ENCODE data around the gene WDTC1.
A peak's percentile ranks its signal among the peaks of the same experiment; 100 is the strongest.
"Not testable (repeated sequence)": the region's sequence is repeated elsewhere in the genome, so short reads cannot be mapped to it uniquely, and the experiment has no call there.

The WDTC1 gene

GRCh38 chr1:27234049-27234882 lies at the start of gene WDTC1:
Gene WDTC1 (plus strand): TSS chr1:27234632. CDS start chr1:27261055, 26,423 bp downstream.
- peak; percentile 99 for DNase-seq

- DNase-seq, result not testable (repeated sequence)
Observed at GRCh38 chr1:27184665-27185064, 49.8 kb upstream of the WDTC1 start.

- no peak for DNase-seq
Observed at GRCh38 chr1:27192039-27192529, 42.3 kb upstream of the WDTC1 start.

DNA sequence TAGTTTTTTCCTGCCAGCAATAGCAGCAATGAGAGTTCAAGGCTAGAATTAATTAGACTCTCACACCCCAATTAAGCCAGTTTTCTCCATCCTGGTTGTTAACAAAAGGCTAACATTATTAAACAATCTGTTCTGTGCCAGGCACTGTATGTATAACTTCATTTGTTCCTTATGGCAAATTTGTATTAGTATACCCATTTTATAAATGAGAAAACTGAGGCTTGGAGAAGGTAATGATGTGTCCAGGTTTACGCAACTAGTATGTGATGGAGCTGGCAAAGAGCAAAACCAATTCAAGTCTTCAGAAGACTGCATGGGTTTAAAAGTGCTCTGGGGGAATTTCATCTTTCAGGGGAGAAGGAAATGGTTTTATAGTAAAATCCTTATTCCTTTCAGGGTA lies 41.2 kb upstream of the WDTC1 start:
- no peak for DNase-seq

GRCh38 chr1:27201295-27201694 lies 33.1 kb upstream of the WDTC1 start:
- no peak for DNase-seq

- DNase-seq, result no peak
Observed at GRCh38 chr1:27203946-27204345, 30.5 kb upstream of the WDTC1 start.

GRCh38 chr1:27207238-27207637 lies 27.2 kb upstream of the WDTC1 start:
- not testable (repeated sequence) for DNase-seq

GRCh38 chr1:27208143-27208850 lies 26.1 kb upstream of the WDTC1 start:
- DNase-seq, result not testable (repeated sequence)

DNA sequence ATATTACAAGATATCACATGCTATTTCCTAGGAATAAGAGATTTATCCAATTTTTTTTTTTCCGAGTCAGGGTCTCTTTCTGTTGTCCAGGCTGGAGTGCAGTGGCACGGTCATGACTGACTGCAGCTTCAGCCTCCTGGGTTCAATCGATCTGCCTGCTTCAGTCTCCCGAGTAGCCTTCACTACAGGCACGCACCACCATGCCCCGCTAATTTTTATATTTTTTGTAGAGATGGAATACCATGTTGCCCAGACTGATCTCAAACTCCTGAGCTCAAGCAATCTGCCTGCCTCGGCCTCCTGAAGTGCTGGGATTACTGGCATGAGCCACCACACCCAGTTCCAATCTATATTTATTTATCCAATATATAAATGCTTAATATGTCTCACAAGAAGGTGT lies 18.0 kb upstream of the WDTC1 start:
- no peak for DNase-seq

DNA sequence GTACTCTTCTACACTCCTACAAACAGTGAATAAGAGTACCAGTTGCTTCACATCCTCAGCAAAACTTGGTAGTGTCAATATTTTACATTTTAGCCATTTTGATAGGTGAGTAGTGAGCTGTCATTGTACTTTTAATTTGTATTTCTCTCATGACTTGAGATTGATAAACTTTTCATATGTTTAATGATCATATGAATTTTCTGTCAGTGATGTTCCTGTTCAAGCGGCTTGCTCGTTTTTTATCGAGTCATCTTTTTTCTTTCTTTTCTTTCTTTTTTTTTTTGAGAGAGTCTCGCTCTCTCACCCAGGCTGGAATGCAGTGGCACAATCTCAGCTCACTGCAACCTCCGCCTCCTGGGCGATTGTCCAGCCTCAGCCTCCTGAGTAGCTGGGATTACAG lies 17.0 kb upstream of the WDTC1 start:
- no peak for DNase-seq

DNA sequence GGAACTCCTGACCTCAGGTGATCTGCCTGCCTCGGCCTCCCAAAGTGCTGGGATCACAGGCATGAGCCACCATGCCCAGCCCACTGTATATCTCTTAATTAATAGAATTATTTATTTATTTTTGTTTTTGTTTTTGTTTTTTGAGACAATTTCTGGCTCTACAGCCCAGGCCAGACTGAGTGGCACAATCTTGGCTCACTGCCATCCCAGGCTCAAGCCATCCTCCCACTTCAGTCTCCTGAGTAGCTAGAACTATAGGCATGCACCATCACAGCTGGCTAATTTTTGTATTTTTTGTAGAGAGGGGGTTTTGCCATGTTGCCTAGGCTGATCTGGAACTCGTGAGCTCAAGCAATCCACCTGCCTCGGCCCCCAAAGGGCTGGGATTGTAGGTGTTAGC lies 15.7 kb upstream of the WDTC1 start:
- DNase-seq, result no peak

DNA sequence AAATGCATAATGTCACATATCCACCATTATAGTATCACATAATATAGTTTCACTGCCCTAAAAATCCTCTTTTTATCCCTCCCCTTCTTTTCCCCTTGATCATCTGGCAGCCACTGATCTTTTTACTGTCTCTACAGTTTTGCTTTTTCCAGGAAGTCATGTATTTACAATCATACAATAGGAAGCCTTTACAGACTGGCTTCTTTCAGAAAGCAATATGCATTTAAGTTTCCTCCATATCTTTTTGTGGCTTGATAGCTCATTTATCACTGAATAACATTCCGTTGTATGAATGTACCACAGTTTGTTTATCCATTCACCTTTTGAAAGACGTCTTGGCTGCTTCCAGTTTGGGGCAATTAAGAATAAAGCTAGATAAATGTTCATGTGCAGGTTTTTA lies 14.3 kb upstream of the WDTC1 start:
- no peak for DNase-seq

DNA sequence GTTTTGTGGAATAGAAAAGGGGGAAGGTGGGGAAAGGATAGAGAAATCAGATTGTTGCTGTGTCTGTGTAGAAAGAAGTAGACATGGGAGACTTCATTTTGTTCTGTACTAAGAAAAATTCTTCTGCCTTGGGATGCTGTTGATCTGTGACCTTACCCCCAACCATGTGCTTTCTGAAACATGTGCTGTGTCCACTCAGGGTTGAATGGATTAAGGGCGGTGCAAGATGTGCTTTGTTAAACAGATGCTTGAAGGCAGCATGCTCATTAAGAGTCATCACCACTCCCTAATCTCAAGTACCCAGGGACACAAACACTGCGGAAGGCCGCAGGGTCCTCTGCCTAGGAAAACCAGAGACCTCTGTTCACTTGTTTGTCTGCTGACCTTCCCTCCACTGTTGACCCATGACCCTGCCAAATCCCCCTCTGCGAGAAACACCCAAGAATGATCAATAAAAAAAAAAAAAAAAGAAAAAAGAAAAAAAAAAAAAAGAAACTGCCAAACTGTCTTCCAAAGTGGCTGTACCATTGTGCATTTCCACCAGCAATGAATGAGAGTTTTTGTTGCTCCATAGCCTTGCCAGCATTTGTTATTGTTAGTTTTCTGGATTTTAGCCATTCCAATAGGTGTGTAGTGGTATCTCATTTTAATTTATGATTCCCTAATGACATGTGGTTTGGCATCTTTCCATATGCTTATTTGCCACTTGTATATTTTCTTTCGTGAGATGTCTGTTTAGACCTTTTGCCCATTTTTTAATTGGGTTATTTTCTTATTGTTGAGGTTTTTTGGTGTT lies 13.5 kb upstream of the WDTC1 start:
- DNase-seq, result not testable (repeated sequence)

- no peak for DNase-seq
Observed at GRCh38 chr1:27225621-27226020, 8.8 kb upstream of the WDTC1 start.

DNA sequence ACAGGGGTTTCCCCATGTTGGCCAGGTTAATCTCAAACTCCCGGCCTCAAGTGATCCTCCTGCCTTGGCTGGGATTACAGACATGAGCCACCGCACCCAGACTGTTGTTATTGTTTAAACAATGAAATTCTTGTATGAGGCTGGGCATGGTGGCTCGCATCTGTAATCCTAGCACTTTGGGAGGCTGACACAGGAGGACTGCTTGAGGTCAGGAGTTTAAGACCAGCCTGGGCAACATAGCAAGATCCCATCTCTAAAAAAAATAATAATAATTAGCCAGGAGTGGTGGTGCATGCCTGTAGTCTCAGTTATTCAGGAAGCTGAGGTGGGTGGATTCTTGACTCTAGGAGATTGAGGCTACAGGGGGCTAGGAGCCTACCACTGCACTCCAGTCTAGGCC lies 6.7 kb upstream of the WDTC1 start:
- DNase-seq, result no peak

GRCh38 chr1:27233667-27234048 lies 774 bp upstream of the WDTC1 start:
- peak; percentile 55 for DNase-seq

- DNase-seq, result no peak
Observed at GRCh38 chr1:27235827-27236226, 1.4 kb downstream of the WDTC1 start.

DNA sequence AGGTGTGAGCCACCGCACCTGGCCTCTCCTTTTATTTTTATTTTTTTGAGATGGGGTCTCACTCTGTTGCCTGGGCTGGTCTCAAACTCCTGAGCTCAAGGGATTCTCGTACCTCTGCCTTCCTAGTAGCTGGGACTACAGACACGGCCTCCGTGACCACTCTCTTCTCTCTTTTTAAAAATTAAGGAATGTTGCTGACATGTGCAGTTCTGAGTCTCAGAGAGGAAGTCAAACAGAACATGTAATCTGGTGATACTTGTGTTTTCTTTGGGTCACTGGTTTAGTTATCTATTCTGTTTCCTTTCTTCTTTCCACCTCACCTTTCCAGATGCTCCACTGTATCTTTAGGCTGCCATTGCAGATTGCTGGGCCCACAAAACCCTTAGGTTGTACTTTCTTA lies 2.7 kb downstream of the WDTC1 start:
- DNase-seq, result no peak

DNA sequence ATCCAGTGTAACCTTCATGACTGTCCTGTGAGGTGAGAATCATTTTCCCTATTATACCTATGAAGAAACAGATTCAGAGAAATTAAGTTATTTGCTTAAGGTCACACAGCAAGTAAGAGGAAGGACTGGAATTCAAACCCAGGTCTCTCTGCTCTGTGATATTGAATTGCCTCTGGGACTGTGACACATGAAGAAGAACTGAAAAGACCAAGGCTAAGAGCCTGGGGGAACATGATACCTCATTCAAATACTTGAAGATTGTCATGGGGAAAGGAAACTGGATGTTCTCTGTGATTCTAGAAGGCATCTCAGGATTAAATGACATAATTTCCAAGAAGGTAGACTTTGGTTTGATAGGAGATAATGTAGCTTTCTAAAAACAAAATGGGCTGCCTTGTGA lies 3.6 kb downstream of the WDTC1 start:
- no peak for DNase-seq

GRCh38 chr1:27241677-27242076 lies 7.2 kb downstream of the WDTC1 start:
- DNase-seq, result no peak

GRCh38 chr1:27243665-27244064 lies 9.2 kb downstream of the WDTC1 start:
- not testable (repeated sequence) for DNase-seq

- no peak for DNase-seq
Observed at GRCh38 chr1:27246194-27246593, 11.8 kb downstream of the WDTC1 start.

DNA sequence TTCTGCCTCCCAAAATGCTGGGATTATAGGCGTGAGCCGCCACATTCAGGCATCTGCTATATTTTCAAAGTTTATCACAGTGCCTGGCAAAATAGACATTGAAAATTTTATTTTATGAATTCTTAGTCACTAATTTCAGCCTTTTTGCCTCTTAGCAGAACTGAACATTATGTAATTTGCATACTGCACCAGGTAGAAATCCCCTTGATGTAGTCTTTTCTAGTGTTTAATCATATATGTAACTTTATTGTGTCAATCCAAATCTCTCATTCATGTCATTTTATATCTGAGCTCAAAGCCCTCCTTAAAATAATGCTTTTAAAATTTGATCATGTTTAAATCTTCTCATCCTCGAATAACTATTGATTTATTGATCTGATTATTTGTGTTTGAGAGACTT lies 19.2 kb downstream of the WDTC1 start:
- DNase-seq, result no peak

Measured in CD4-positive, alpha-beta T cell treated with Interleukin-12 subunit alpha and Interleukin-12 subunit beta, for 1 hour (primary cell).